Uterus (tissue), 2 donors: ENCODE measurements around the gene CLEC14A.

Experiments used
- CTCF ChIP-seq, 4 experiments: fragments of 200-600 bp in 2 of 4; fragments of 450-650 bp in 2 of 4; sonication (generic) in 2 of 4; IDR thresholded peaks; one replicate each; pipeline ENCODE4 v1.5.1; 2016 to 2019; ENCODE audit warnings: antibody characterized with exemption in 4 of 4, mild to moderate bottlenecking in 2 of 4, moderate library complexity in 1 of 4
- POLR2A ChIP-seq, 2 donors: fragments of 450-650 bp; IDR thresholded peaks; one replicate each; pipeline ENCODE4 v1.6.1; 2016; ENCODE audit warnings: antibody characterized with exemption in 2 of 2, mild to moderate bottlenecking in 1 of 2, moderate library complexity in 1 of 2

GRCh38 chr14:38233218-38233617 lies 22.7 kb downstream of the CLEC14A start:
- TF ChIP-seq CTCF (IDR thresholded peaks at IDR 0.05) (no peak), POLR2A (IDR thresholded peaks at IDR 0.05) (no peak)
